ENCODE data around the gene SSU72. TPM values are rescaled to one million over a fixed set of nuclear protein-coding genes. Genes with fewer than 3 reads are reported as not detected.
A peak's percentile ranks its signal among the peaks of the same experiment; 100 is the strongest.
"Not testable (repeated sequence)": the region's sequence is repeated elsewhere in the genome, so short reads cannot be mapped to it uniquely, and the experiment has no call there.

SSU72 gene
- total RNA-seq, 4 donors from 2014 or later = 96.4 to 163 (median 123) TPM

GRCh38 chr1:1507305-1507704 lies 67.4 kb downstream of the SSU72 start:
- WGBS, 2 donors = 92 to 95% methylated on average over 4 of the region's 4 CpGs
- intact Hi-C loops (cut with DNase I; ENCODE audit: low total_unique reads) = no loop called here
- DNase-seq (ENCODE audit: low spot score in 2 of 2) = no peak
- no peak for TF ChIP-seq POLR2A (IDR thresholded peaks at IDR 0.05)
- TF ChIP-seq, protein P1, sequence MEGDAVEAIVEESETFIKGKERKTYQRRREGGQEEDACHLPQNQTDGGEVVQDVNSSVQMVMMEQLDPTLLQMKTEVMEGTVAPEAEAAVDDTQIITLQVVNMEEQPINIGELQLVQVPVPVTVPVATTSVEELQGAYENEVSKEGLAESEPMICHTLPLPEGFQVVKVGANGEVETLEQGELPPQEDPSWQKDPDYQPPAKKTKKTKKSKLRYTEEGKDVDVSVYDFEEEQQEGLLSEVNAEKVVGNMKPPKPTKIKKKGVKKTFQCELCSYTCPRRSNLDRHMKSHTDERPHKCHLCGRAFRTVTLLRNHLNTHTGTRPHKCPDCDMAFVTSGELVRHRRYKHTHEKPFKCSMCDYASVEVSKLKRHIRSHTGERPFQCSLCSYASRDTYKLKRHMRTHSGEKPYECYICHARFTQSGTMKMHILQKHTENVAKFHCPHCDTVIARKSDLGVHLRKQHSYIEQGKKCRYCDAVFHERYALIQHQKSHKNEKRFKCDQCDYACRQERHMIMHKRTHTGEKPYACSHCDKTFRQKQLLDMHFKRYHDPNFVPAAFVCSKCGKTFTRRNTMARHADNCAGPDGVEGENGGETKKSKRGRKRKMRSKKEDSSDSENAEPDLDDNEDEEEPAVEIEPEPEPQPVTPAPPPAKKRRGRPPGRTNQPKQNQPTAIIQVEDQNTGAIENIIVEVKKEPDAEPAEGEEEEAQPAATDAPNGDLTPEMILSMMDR (IDR thresholded peaks at IDR 0.05) = no peak
- H3K4me3 ChIP-seq (ENCODE audit: low read depth, poor library complexity, severe bottlenecking) = no peak overlapping the region

DNA sequence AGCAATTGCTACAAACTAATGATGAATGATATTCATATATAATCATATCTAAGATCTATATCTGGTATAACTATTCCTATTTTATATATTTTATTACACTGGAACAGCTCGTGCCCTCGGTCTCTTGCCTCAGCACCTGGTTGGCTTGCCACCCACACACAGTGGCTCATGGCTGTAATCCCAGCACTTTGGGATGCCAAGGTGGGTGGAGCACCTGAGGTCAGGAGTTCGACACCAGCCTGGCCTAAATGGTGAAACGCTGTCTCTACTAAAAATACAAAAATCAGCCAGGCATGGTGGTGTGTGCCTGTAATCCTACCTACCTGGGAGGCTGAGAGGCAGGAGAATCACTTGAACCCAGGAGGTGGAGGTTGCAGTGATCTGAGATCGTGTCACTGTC lies 68.9 kb downstream of the SSU72 start:
- H3K4me3 ChIP-seq (ENCODE audit: low read depth, poor library complexity, severe bottlenecking); intact Hi-C loops (cut with DNase I; ENCODE audit: low total_unique reads); DNase-seq (ENCODE audit: low spot score in 2 of 2): not testable (repeated sequence)
- WGBS, 2 donors = 52 to 62% methylated on average over 5 of the region's 5 CpGs

- 3 to 5% methylated on average over 11 to 14 of the region's 22 CpGs for whole genome bisulfite sequencing, 2 donors
Measured at GRCh38 chr1:1505366-1505798, 69.3 kb downstream of the SSU72 start.

GRCh38 chr1:1504777-1505365 lies 69.8 kb downstream of the SSU72 start:
- TF ChIP-seq, protein P1 (IDR thresholded peaks at IDR 0.05) = peak in 1 of 3 donors; percentile 56
- intact Hi-C loops (cut with DNase I; ENCODE audit: low total_unique reads); H3K4me3 ChIP-seq (ENCODE audit: low read depth, poor library complexity, severe bottlenecking): not testable (repeated sequence)
- 18 to 26% methylated on average over 16 of the region's 16 CpGs for WGBS, 2 donors
- DNase-seq (ENCODE audit: low spot score in 2 of 2) = peak; percentile 81 to 95

More at GRCh38 chr1:1505366-1505798, 69.3 kb downstream of the SSU72 start:
- H3K4me3 ChIP-seq (ENCODE audit: low read depth, poor library complexity, severe bottlenecking); intact Hi-C loops (cut with DNase I; ENCODE audit: low total_unique reads): not testable (repeated sequence)
- peak in 1 of 2 donors; percentile 32 for DNase-seq (ENCODE audit: low spot score in 2 of 2)

- WGBS, 2 donors = 89 to 94% methylated on average over 14 to 18 of the region's 18 CpGs
- H3K4me3 ChIP-seq (ENCODE audit: low read depth, poor library complexity, severe bottlenecking); intact Hi-C loops (cut with DNase I; ENCODE audit: low total_unique reads); DNase-seq (ENCODE audit: low spot score in 2 of 2): not testable (repeated sequence)
Measured at GRCh38 chr1:1495461-1495975, 79.1 kb downstream of the SSU72 start.

DNA sequence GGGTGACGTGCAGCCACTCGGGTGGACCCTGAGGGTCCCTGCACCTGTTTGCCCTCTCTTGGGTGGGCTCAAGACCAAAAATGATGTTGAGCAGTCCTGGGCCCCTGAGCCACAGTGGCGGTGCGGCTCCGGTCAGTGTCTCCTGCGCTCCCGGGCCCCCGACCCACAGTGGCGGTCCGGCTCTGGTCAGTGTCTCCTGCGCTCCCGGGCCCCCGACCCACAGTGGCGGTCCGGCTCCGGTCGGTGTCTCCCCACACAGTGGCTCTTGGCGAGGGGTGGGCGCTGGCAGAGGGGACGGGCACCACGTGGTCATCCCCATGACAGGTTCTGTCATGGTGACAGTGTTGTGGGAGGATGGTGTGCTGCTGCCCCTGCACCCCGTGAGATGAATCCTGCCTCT lies 80.4 kb downstream of the SSU72 start:
- H3K4me3 ChIP-seq (ENCODE audit: low read depth, poor library complexity, severe bottlenecking); intact Hi-C loops (cut with DNase I; ENCODE audit: low total_unique reads); DNase-seq (ENCODE audit: low spot score in 2 of 2): not testable (repeated sequence)
- WGBS, 2 donors = 96 to 100% methylated on average over 4 to 18 of the region's 22 CpGs

Other genes starting within 250 kb of the SSU72 start
- 1 to 10 TPM in 2 of 4 donors, under 1 TPM in 2; 0.38 to 1.4 (median 0.79) TPM for gene TAS1R3, start 243.6 kb downstream of the SSU72 start, total RNA-seq
- gene DVL1, start 225.4 kb downstream of the SSU72 start, total RNA-seq = 100 to 1,000 TPM in 3 of 4 donors, 10 to 100 TPM in 1; 92.0 to 163 (median 113) TPM
- gene MXRA8, start 216.3 kb downstream of the SSU72 start, total RNA-seq = 10 to 100 TPM; 34.1 to 76.1 (median 35.9) TPM
- 100 to 1,000 TPM in 3 of 4 donors, 10 to 100 TPM in 1; 97.3 to 140 (median 114) TPM for gene AURKAIP1, start 199.7 kb downstream of the SSU72 start, total RNA-seq
- gene CCNL2, start 175.5 kb downstream of the SSU72 start, total RNA-seq = 100 to 1,000 TPM; 122 to 249 (median 142) TPM
- 100 to 1,000 TPM in 3 of 4 donors, 10 to 100 TPM in 1; 83.4 to 122 (median 106) TPM for gene MRPL20, start 167.6 kb downstream of the SSU72 start, total RNA-seq
- gene ANKRD65, start 153.6 kb downstream of the SSU72 start, total RNA-seq = 10 to 100 TPM in 1 of 4 donors, 1 to 10 TPM in 3; 3.1 to 10.9 (median 6.2) TPM
- gene VWA1, start 139.2 kb downstream of the SSU72 start, total RNA-seq = 10 to 100 TPM; 26.5 to 36.4 (median 30.1) TPM
- 1 to 10 TPM in 1 of 4 donors, under 1 TPM in 3; 0.17 to 2.1 (median 0.63) TPM for gene ATAD3C, start 125.2 kb downstream of the SSU72 start, total RNA-seq
- gene ATAD3B, start 103.1 kb downstream of the SSU72 start, total RNA-seq = 10 to 100 TPM; 13.0 to 40.3 (median 17.1) TPM
- gene ATAD3A, start 62.7 kb downstream of the SSU72 start, total RNA-seq = 10 to 100 TPM; 23.2 to 33.3 (median 26.9) TPM
- 1 to 10 TPM in 2 of 4 donors, under 1 TPM in 1, not detected in 1; 0.57 to 2.6 (median 2.0) TPM for gene TMEM240, start 34.2 kb downstream of the SSU72 start, total RNA-seq
- gene FNDC10, start 25.3 kb upstream of the SSU72 start, total RNA-seq = 10 to 100 TPM; 10.5 to 18.9 (median 13.3) TPM
- 100 to 1,000 TPM; 117 to 216 (median 138) TPM for gene MIB2, start 40.6 kb upstream of the SSU72 start, total RNA-seq
- 1 to 10 TPM; 2.1 to 3.9 (median 3.2) TPM for gene MMP23B, start 57.3 kb upstream of the SSU72 start, total RNA-seq
- gene CDK11B, start 84.1 kb upstream of the SSU72 start, total RNA-seq = 10 to 100 TPM; 19.4 to 42.3 (median 21.8) TPM
- gene SLC35E2B, start 117.9 kb upstream of the SSU72 start, total RNA-seq = 10 to 100 TPM; 16.1 to 48.4 (median 31.4) TPM
- 10 to 100 TPM; 18.1 to 56.9 (median 27.7) TPM for gene CDK11A, start 149.5 kb upstream of the SSU72 start, total RNA-seq
- gene NADK, start 203.6 kb upstream of the SSU72 start, total RNA-seq = 10 to 100 TPM; 45.4 to 58.0 (median 54.2) TPM